DMS153 treated with DMSO at 0.1 percent for 48 hours (cell line): ENCODE measurements around the gene FAM118A.
"Not testable (repeated sequence)": the region's sequence is repeated elsewhere in the genome, so short reads cannot be mapped to it uniquely, and the experiment has no call there.

ENCODE experiments used
- DNase-seq: peaks from one replicate; lab custom pipeline; 2025; ENCODE audit not compliant: unreplicated experiment; lab: John Stamatoyannopoulos, UW

The FAM118A gene

GRCh38 chr22:45329530-45329936 is 19.8 kb downstream of the FAM118A start:
- peak; percentile 74 for DNase-seq

GRCh38 chr22:45330548-45330947 is 20.8 kb downstream of the FAM118A start:
- no peak for DNase-seq

- no peak for DNase-seq
Observed at GRCh38 chr22:45331486-45331885, 21.8 kb downstream of the FAM118A start.

GRCh38 chr22:45332001-45332400 is 22.3 kb downstream of the FAM118A start:
- no peak for DNase-seq

- no peak for DNase-seq
Observed at GRCh38 chr22:45334068-45334467, 24.3 kb downstream of the FAM118A start.

GRCh38 chr22:45334528-45334927 is 24.8 kb downstream of the FAM118A start:
- no peak for DNase-seq

GRCh38 chr22:45335021-45335818 is 25.5 kb downstream of the FAM118A start:
- no peak for DNase-seq

- DNase-seq: no peak
Observed at GRCh38 chr22:45335854-45336522, 26.3 kb downstream of the FAM118A start.

- DNase-seq: peak; percentile 71
Observed at GRCh38 chr22:45336971-45337431, 27.3 kb downstream of the FAM118A start.

GRCh38 chr22:45337536-45337935 is 27.8 kb downstream of the FAM118A start:
- no peak for DNase-seq

GRCh38 chr22:45338795-45339194 is 29.1 kb downstream of the FAM118A start:
- no peak for DNase-seq

GRCh38 chr22:45340323-45340722 is 30.6 kb downstream of the FAM118A start:
- no peak for DNase-seq

- DNase-seq: no peak
Observed at GRCh38 chr22:45341498-45341897, 31.8 kb downstream of the FAM118A start.

GRCh38 chr22:45343143-45343542 is 33.4 kb downstream of the FAM118A start:
- no peak for DNase-seq

GRCh38 chr22:45344334-45344733 is 34.6 kb downstream of the FAM118A start:
- DNase-seq: no peak

GRCh38 chr22:45349916-45350315 is 40.2 kb downstream of the FAM118A start:
- DNase-seq: no peak

GRCh38 chr22:45351956-45352355 is 42.2 kb downstream of the FAM118A start:
- no peak for DNase-seq

GRCh38 chr22:45352757-45353156 is 43.0 kb downstream of the FAM118A start:
- not testable (repeated sequence) for DNase-seq

GRCh38 chr22:45353786-45354185 is 44.1 kb downstream of the FAM118A start:
- no peak for DNase-seq

GRCh38 chr22:45357490-45357889 is 47.8 kb downstream of the FAM118A start:
- DNase-seq: no peak

GRCh38 chr22:45358127-45358526 is 48.4 kb downstream of the FAM118A start:
- DNase-seq: no peak

- no peak for DNase-seq
Observed at GRCh38 chr22:45359627-45360026, 49.9 kb downstream of the FAM118A start.
